MM.1S (cell line): ENCODE data around the gene FKBP2.

Experiments used
- DNase-seq: peaks from one replicate; pipeline ENCODE4 v3.0.0-alpha.2; 2015
- H2AFZ ChIP-seq: fragments of 300-600 bp; sonication (generic); 2 replicates; pipeline ENCODE4 v1.6.0; 2016; ENCODE audit warnings: antibody characterized with exemption, low read length
- H3F3A ChIP-seq: fragments of 300-600 bp; sonication (generic); 2 replicates; pipeline ENCODE4 v1.6.1; 2016; ENCODE audit warnings: mild to moderate bottlenecking, antibody characterized with exemption, low read length, moderate library complexity, mixed read lengths; ENCODE audit not compliant: insufficient read depth
- H3K27ac ChIP-seq: fragments of 300-600 bp; sonication (generic); 2 replicates; pipeline ENCODE4 v1.5.1; 2016; ENCODE audit warnings: mild to moderate bottlenecking, low read length
- H3K27me3 ChIP-seq: fragments of 300-600 bp; sonication (generic); replicated peaks from 2 replicates; pipeline ENCODE4 v1.6.0; 2016; ENCODE audit warnings: low read length; ENCODE audit not compliant: insufficient read depth
- H3K36me3 ChIP-seq: fragments of 300-600 bp; sonication (generic); replicated peaks from 2 replicates; pipeline ENCODE4 v1.6.1; 2016; ENCODE audit warnings: mild to moderate bottlenecking, low read length, mixed read lengths; ENCODE audit not compliant: insufficient read depth
- H3K4me1 ChIP-seq: fragments of 300-600 bp; sonication (generic); 2 replicates; pipeline ENCODE4 v1.6.1; 2016; ENCODE audit warnings: low read length, mixed read lengths
- H3K4me2 ChIP-seq: fragments of 300-600 bp; sonication (generic); 2 replicates; pipeline ENCODE4 v1.6.0; 2016; ENCODE audit warnings: low read depth, low read length
- H3K4me3 ChIP-seq: fragments of 300-600 bp; sonication (generic); 2 replicates; pipeline ENCODE4 v1.5.1; 2016; ENCODE audit warnings: low read length, mixed read lengths
- H3K79me2 ChIP-seq: fragments of 300-600 bp; sonication (generic); 2 replicates; pipeline ENCODE4 v1.6.1; 2016; ENCODE audit warnings: mixed run types, low read length, mixed read lengths
- H3K9ac ChIP-seq: fragments of 300-600 bp; sonication (generic); 2 replicates; pipeline ENCODE4 v1.6.1; 2016; ENCODE audit warnings: low read length, mixed read lengths
- H3K9me2 ChIP-seq: fragments of 300-600 bp; sonication (generic); replicated peaks from 2 replicates; pipeline ENCODE4 v1.6.1; 2016; ENCODE audit warnings: mild to moderate bottlenecking, low read length, mixed read lengths; ENCODE audit not compliant: insufficient read depth
- H3K9me3 ChIP-seq: fragments of 300-600 bp; sonication (generic); replicated peaks from 2 replicates; pipeline ENCODE4 v1.6.1; 2016; ENCODE audit warnings: mild to moderate bottlenecking, low read length, mixed read lengths; ENCODE audit not compliant: insufficient read depth
- H4K20me1 ChIP-seq: fragments of 300-600 bp; sonication (generic); 2 replicates; pipeline ENCODE4 v1.6.1; 2016; ENCODE audit warnings: mild to moderate bottlenecking, low read length, moderate library complexity, mixed read lengths; ENCODE audit not compliant: insufficient read depth
- EZH2 ChIP-seq: fragments of 300-600 bp; sonication (generic); optimal IDR thresholded peaks from 2 replicates; pipeline ENCODE3; 2017; ENCODE audit warnings: low read depth, mild to moderate bottlenecking, antibody characterized with exemption, low read length, mixed read lengths
- EZH2phosphoT487 ChIP-seq: fragments of 300-600 bp; sonication (generic); IDR thresholded peaks from 2 replicates; pipeline ENCODE4 v1.6.1; 2018; ENCODE audit warnings: antibody characterized with exemption, low read length
- TF ChIP-seq, protein P1 (sequence below): fragments of 300-600 bp; sonication (generic); IDR thresholded peaks from 2 replicates; pipeline ENCODE4 v1.5.1; 2016; ENCODE audit warnings: antibody characterized with exemption, low read length, mixed read lengths

The FKBP2 gene

DNA sequence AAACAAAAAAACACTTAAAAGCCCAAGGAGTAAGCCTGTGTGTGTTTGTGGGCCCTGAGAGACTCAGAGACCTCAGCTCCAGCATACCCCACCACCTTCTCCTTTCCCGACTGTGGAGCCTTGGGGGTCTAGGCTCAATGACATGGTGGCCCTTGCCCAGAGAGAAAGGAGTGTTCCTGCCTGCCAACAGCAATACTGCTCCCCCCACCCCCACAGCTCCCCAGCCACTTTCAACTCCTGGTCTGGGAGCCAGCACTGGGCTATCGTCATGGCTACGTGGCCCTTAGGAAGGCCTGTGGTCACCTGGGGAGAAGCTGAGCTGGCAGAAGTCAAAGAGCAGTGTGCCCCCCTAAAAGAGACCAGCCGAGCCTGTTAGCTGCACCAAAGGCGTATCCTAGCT, 3.2 kb downstream of the FKBP2 start:
- Histone ChIP-seq H3K36me3 (no peaks in the 10 kb centered on the region), H3K9ac (no peak overlapping the region), H4K20me1 (no peaks in the 10 kb centered on the region), H3K27ac (no peak overlapping the region), H3K79me2 (peaks cover 40% of the 10 kb centered on the region), H3K9me3 (no peaks in the 10 kb centered on the region), H3F3A (peaks cover 26% of the 10 kb centered on the region), H2AFZ (no peak overlapping the region), H3K4me1 (peaks cover 20% of the 10 kb centered on the region), H3K27me3 (no peaks in the 10 kb centered on the region), H3K4me3 (no peak overlapping the region), H3K4me2 (no peak overlapping the region), H3K9me2 (no peaks in the 10 kb centered on the region)
- DNase-seq = no peak
- TF ChIP-seq EZH2 = no peak
- TF ChIP-seq, protein P1, sequence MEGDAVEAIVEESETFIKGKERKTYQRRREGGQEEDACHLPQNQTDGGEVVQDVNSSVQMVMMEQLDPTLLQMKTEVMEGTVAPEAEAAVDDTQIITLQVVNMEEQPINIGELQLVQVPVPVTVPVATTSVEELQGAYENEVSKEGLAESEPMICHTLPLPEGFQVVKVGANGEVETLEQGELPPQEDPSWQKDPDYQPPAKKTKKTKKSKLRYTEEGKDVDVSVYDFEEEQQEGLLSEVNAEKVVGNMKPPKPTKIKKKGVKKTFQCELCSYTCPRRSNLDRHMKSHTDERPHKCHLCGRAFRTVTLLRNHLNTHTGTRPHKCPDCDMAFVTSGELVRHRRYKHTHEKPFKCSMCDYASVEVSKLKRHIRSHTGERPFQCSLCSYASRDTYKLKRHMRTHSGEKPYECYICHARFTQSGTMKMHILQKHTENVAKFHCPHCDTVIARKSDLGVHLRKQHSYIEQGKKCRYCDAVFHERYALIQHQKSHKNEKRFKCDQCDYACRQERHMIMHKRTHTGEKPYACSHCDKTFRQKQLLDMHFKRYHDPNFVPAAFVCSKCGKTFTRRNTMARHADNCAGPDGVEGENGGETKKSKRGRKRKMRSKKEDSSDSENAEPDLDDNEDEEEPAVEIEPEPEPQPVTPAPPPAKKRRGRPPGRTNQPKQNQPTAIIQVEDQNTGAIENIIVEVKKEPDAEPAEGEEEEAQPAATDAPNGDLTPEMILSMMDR = no peak

DNA sequence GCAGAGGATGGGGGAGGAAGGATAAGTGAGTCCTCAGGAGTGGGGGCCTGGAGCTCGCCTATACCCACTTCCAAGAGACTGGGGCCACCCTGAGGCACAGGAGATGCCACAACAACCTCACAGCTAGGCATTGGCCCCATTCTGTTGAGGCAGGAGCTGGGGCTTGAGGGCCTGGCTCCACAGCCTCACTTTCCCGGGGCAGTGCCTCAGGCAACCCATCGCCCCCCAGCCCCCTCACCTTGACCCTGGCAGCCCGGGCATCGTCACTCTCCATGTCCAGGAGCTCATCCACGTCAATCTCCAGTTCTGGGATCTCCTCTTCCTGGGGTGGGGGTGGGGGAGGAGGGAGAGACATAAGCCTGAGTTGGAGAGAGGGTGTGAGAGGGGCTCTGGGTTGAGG, 4.1 kb downstream of the FKBP2 start:
- H3F3A ChIP-seq = peaks cover 20% of the 10 kb centered on the region
- H3K4me2 ChIP-seq = peak overlapping the region; percentile 84
- H3K4me3 ChIP-seq = peak overlapping the region; percentile 99
- H4K20me1 ChIP-seq = no peaks in the 10 kb centered on the region
- H3K9me3 ChIP-seq = no peaks in the 10 kb centered on the region
- DNase-seq = no peak
- no peaks in the 10 kb centered on the region for H3K9me2 ChIP-seq
- peak overlapping the region; percentile 47; the same call in 1 of the 2 replicates for H3K27ac ChIP-seq
- H3K9ac ChIP-seq = peak overlapping the region; percentile 86; the same call in 1 of the 2 replicates
- H3K36me3 ChIP-seq = no peaks in the 10 kb centered on the region
- TF ChIP-seq EZH2 (no peak), EZH2phosphoT487 (no peak)
- TF ChIP-seq, protein P1 = no peak
- H3K27me3 ChIP-seq = no peaks in the 10 kb centered on the region
- peaks cover 40% of the 10 kb centered on the region for H3K79me2 ChIP-seq
- H3K4me1 ChIP-seq = peaks cover 13% of the 10 kb centered on the region
- H2AFZ ChIP-seq = no peak overlapping the region

DNA sequence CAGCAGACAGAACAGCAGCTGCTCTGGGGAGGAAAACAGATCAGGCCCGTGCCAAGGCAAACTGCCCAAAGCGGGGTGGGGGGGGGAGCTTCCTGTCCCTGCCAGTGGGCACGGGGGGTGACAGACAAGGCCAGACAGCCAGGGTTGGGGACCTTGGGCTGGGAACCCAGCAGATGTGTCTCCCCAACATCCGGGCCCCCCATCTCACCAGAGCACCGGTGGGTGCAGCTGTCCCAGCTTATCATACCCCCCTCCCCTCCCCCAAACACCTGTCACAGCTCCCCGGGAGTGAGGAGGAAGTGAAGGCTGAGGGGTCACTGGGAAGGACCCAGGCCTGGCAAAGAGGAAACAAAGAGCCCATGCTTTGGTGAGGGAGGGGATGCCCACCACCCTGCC, 4.5 kb downstream of the FKBP2 start:
- no peaks in the 10 kb centered on the region for H4K20me1 ChIP-seq
- peaks cover 3% of the 10 kb centered on the region; the same call in 1 of the 2 replicates for H3K27me3 ChIP-seq
- H2AFZ ChIP-seq = no peak overlapping the region
- peak overlapping the region; percentile 86 for H3K9ac ChIP-seq
- TF ChIP-seq, protein P1 = no peak
- no peak for TF ChIP-seq EZH2phosphoT487
- no peak for TF ChIP-seq EZH2
- H3K79me2 ChIP-seq = peaks cover 40% of the 10 kb centered on the region
- no peaks in the 10 kb centered on the region for H3K9me3 ChIP-seq
- peak; percentile 29 for DNase-seq
- peaks cover 15% of the 10 kb centered on the region for H3F3A ChIP-seq
- no peaks in the 10 kb centered on the region for H3K9me2 ChIP-seq
- peak overlapping the region; percentile 99 for H3K4me3 ChIP-seq
- H3K27ac ChIP-seq = peak overlapping the region; percentile 47; the same call in 1 of the 2 replicates
- peaks cover 9% of the 10 kb centered on the region for H3K4me1 ChIP-seq
- H3K4me2 ChIP-seq = peak overlapping the region; percentile 84
- no peaks in the 10 kb centered on the region for H3K36me3 ChIP-seq
